COLO668 (cell line): ENCODE results near the gene PEPD.
A peak's percentile ranks its signal among the peaks of the same experiment; 100 is the strongest.

Source experiments
- DNase-seq: peaks from one replicate; lab custom pipeline; 2025; ENCODE audit not compliant: unreplicated experiment; lab: John Stamatoyannopoulos, UW

PEPD gene

DNA sequence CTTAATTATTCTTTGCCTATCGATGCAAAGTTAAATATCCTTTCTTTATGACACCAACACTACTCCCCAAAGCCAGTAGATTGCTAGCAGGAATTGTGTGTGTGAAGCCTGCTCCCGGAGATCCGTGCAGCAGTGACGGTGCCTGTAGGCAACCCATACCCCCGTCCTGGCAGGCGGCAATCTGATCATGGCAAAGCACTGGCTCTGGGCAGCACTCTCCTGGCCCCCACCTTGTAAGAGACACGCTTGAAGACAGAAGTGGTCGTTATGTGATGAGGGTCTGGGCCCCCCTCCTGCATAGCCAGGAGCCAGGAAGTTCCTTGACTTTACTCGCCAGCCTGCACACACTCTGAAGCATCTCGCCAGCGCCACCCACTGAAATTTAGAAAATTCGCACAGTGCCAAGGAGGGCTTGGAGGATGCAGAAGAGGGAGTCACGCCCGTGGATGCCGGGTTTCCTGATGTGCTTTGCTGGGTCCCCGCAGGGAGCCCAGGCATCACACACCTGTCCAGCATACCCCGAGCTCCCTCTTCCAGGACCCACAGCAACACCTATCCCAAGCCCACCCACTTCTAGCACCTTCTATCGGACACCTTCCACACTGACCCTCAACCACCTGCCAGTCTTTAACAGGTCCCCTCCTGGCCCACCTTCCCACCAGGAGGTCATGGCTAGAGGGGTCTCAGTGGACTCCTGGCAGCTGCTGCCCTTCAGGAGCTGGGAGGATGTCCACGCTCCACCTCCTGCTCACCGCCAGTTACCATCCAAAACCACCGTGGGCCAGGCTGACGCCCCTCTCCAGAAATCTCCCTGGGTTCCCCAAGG lies 93.6 kb downstream of the PEPD start:
- no peak for DNase-seq

DNA sequence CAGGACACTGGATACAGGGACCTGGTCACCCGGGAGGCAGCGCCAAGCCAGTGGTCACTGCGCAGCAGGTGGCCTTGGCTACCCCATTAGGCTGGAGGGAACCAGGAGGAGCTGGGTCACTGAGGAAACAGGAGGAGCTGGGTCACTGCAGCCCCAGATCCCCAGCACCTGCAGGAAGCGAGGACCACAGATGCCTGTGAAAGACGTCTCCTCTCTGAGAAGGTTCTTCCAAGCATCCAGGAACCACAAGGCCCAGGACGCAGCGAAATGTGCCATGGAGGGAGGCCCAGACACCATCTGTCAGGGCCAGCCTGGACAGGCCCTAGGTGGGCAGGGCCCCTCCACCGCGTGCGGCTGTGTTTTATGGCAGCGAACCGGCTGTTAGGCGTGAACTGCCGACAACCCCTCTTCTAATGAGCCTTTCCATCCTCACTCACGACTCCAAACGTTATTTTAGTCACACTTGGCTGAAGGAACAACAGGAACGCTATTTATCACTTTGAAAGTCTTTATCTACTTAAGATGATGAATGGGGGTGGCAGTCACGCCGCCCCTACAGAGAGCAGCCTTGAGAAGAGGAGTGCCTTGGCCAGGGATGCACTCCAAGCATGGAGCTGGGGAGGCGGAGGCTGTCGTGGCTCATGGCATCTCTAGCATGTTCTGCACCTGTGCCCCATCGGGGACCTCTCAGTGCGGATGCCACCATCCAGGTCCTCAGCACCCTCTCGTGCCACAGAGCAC lies 94.8 kb downstream of the PEPD start:
- DNase-seq: no peak

DNA sequence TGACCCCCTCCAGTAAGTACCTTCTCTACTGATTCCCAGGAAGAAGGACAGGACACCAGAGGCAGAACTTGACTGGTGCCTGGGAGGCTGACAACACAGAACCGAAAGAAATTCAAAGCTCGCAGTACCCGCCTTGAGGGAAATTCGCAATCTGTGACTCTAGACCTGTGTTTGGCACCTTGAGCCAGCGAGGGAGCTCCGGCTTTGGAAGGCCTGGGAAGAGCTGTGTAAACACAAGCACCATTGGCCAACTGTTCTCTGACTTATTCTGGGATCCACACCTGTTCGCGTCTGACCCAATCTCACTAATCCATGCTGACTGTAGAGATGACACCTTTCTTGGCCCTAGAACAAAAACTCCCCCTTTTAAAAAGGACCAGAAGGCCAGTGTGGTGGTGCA lies 97.4 kb downstream of the PEPD start:
- no peak for DNase-seq

DNA sequence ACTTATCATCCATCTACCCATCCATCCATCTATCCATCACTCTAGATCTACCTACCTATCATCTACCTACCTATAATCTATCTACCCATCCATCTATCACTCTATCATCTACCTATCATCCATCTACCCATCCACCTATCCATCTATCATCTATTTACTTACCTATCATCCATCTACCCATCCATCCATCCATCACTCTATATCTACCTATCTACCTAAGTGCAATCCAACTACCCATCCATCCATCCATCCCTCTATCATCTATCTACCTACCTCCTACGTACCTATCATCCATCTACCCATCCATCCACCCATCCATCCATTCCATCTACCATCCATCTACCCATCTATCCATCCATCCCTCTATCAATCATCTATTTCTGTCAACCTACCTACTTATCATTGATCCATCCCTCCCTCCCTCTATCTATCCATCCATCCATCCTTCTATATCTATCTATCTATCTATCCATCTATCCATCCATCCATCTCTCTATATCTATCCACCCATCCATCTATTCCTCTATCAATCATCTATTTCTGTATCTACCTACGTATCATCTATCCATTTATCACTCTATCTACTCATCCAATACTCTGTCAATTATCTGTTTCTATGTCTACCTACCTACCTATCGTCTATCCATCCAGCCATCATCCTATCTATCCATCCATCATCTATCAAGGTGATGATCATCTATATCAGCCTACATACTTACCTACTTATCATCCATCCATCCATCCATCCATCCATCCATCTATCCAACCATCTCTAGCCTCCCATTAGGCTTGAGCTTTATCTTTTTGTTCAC lies 99.0 kb downstream of the PEPD start:
- no peak for DNase-seq

DNA sequence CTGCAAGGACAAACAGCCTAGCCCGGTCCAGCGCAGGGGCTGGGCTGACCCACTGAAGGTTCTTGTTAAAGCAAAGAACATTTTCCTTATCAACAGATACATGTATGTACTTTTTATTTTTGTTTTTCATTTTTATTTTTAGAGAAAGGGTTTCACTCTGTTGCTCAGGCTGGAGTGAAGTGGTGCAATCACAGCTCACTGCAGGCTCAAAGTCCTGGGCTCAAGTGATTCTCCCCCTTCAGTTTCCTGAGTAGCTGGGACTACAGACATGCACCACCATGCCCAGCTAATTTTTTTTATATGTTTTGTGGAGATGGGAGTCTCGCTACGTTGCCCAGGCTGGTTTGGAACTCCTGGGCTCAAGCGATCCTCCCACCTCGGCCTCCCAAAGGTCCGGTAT lies 100.2 kb downstream of the PEPD start:
- DNase-seq: no peak

DNA sequence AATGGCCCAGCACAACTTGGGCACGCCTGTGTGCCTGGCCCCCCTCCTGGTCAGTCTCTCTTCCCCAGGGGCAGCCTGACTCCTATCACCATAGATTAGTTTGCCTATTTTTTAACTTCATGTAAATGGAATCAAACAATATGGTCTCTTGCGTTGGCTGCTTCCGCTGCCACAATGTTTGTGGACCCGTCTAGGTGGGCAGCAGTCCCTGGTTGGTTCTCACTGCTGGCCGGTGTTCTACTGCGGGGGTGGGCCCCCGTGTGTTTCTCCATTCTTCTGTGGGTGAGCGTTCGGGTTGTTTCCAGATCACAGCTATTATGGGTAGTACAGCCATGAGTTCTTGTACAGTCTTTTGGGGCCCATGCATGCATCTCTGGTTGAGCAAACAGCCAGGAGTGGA lies 100.8 kb downstream of the PEPD start:
- DNase-seq: no peak

DNA sequence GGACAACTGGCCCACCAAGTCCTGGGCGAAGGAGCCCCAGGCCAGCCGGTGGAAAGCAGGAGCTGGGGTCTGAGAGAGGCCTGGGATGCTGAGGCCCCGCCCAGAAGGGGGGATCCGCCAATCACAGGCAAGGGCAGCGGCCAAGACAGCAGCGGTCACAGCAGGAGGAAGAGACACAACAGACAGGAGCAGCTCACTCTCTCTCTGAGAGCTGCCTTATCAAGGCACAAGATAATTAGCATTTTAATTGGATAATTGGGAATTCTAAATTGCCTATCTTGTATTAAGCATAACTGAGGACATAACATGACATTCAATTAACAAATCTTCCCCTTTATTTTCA lies 101.8 kb downstream of the PEPD start:
- no peak for DNase-seq

DNA sequence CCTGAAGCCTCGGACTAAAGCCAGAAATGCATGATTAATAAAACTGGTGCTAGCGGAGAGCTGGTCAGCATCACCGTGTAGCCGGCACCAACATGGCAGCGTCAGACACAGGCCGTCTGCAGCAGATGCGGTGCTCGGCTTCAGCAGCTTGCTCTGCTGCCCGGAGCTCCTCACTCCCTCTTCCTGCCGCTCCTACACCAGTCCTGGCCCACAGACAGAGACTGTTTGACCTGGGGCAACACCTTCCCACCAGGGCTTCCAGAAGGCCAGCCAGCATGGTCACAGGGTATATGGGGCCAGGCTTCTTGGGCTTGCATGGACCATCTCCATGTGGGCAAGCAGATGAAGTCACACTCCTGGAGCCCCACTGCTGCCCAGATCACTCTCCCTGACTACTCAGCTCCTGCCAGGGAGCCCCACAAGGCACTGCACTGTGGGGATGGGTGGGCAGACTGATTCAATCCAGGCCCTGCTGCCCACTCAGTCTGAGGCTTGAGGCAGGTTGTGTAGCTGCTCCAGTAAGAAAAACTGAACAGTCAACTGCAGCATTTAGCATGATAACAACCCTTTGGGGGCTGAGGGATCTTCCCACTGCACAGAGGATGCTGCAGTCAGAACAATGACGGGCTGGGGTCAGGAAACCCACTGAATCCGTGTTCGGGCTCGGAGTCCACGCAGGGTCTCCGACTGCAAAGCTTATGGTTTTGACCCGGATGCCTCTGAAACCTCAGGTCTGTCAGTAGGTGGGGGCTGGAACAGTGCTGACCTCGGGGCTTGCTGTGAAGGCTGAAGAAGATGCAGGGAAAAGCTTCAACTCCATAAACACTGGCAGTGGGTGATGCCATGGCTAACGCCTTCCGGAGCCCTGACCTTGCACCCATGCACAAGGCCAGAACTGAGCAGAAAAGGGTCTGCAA lies 102.5 kb downstream of the PEPD start:
- DNase-seq: no peak

DNA sequence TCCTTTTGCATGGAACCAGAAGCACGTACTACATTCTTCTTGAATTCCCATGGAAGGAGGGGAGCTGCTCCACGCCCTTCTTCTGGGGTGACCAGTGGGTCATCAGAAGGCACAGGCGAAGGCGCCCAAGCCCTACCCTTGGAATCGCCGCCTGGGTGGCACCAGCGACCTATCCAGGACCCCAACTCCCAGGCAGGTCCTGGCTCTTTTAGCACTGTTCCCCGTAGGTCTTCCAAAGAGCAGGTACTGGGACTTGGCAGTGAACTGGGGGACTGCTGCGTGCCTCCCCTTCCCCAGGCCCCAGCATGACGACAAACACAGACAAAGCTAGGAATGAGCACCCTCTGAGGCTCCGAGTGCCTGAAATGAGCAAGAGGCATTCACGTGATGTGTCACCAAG lies 103.1 kb downstream of the PEPD start:
- DNase-seq: no peak

DNA sequence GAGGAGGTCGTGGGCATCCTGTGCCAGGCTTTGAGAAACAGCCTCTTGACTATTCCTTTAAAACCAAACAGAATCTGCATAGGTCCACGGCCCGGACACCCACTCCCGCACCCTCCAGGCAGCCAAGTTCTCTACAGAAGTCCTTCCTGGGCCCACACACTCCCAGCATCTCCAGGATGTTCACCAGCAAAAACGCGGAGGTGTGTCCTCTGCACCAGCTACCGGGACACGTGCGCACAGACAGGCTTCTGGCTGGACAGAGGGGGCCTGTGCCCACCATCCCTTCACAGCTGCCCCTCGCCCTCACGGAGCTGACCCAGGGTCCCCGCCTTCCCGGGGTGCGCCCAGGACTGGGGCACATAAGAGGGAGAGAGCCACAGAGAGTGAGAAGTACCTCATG lies 103.8 kb downstream of the PEPD start:
- DNase-seq: no peak

DNA sequence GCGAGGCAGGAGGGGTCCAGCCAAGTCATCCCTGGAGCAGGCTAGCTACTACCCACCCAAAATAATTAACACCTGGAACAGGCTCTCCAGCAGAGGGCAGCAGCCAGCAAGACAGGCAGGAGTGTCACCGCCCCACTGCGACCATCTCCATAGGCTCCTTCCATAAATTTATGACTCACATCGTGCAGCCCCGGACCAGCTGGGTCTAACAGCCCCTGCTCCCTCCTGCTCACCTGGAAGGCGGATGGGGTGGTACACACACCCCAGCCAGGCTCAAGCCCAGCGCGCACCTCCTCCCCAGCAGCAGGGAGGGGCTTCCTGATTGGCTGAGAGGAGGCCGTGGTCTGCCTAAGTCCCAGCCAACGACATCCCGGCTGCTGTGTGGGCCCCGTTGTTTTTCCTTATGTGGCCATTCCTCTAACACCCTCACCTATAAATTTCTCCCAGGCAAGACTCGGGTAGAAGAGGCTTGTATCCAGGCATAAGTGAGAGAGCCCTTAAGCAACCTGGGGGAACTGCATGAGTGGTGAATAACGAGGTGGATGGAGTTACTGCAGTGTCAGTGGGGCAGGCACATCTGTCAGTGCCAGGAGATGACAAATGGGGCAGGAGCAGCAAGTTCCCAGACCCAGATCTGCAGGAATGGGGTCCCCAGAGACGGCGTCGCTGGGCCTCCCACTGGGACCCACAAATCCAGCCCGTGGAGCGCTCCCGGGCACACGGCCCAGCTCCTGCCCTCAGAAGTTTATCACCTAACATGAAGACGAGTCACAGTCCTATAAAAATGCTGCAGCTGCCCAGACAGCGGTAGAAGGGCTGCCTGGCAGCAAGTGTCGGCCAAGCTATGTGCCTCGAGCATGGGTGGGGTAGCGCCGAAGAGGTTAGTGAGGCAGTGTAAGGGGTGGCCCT lies 105.0 kb downstream of the PEPD start:
- peak; percentile 63 for DNase-seq

DNA sequence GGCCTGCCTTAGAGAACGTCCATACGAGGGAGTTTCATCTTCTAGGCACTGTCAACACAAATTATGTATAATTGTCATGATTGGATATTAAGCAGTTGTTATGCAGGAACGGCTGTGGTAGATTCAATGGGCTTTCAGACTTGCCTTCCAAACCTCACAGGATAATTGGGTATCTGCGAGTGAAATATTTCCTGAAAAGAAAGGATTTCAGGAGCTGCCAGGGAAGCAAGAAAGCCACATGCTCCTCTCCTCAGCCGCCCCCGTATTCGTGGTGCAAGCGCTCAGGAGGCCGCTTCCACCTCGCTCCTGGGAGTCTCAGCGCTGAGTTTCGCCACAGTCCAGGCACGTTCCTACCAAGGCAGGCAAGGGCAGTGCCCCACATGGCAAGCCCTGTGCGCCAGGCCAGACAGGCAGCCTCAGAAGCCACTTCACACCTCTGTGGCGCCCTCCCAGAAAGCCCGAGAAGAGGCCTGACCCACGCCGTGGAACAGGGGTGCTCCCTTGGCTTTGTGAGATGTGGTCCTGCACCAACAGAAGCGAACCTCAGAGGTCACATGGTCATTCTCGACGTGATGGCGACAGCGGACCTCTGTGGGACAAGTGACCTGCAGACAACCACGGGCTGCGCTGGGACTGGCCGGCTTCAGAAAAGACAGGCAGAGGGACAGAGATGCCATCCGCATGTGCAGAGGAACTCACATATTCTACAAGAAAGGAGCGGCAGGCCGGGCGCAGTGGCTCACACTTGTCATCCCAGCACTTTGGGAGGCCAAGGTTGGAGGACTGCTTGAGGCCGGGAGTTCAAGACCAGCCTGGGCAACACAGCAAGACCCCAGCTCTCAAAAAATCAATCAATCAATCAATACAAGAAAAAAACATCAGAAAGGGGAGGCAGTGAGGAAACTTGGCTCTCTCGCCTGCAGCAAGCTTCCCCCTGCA lies 106.7 kb downstream of the PEPD start:
- DNase-seq: no peak

DNA sequence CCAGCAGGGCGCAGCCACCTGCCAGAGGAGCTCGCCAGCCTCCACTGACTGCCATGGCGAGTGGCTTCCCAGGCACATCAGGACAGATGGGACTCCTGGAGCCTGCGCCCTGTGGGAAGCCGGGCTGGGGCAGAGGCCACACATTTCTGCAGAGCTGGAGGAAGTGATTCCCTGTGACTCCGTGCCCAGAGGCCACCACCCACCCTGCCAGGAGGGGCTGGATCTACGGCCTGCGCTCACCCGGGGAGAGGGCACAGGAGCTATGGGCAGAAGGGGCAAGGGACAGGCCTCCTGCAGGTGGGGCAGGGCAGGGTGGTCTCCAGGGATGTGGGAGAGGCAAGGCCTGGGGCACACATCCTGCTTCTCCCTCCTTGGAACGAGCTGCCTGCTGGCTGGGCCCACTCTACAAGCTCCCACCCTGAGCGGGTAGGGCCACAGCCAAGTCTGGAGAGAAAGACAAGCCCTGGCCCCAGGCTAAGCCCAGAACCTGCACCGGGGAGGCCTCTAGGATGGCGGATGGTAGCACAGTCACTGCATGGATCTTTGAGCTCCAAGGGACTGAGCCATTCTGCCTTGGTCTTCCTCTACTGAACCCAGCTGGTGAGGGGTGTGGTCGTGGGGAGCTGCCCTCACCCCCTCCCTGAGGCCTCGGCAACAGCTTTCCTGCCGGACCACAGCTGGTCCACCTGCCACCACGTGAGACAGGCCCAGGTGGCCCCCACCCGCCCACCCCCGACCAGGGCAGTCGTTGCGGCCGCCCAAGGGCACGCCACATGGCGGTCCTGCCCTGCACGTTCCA lies 107.5 kb downstream of the PEPD start:
- no peak for DNase-seq

DNA sequence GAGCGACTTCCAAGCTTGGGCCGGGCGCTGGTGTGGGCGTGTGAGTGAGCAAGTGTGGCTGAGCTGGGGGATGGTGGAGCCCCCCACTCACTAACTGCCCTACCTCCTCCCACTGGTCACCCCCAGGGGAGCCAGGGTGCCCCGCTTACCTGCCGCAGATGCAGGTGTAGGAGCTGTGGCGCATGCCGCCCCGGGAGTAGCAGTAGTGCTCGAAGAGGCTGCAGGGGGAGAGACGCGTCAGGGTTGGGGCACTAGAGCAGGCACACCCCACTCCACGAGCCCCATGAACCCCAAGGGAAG lies 108.2 kb downstream of the PEPD start:
- no peak for DNase-seq

DNA sequence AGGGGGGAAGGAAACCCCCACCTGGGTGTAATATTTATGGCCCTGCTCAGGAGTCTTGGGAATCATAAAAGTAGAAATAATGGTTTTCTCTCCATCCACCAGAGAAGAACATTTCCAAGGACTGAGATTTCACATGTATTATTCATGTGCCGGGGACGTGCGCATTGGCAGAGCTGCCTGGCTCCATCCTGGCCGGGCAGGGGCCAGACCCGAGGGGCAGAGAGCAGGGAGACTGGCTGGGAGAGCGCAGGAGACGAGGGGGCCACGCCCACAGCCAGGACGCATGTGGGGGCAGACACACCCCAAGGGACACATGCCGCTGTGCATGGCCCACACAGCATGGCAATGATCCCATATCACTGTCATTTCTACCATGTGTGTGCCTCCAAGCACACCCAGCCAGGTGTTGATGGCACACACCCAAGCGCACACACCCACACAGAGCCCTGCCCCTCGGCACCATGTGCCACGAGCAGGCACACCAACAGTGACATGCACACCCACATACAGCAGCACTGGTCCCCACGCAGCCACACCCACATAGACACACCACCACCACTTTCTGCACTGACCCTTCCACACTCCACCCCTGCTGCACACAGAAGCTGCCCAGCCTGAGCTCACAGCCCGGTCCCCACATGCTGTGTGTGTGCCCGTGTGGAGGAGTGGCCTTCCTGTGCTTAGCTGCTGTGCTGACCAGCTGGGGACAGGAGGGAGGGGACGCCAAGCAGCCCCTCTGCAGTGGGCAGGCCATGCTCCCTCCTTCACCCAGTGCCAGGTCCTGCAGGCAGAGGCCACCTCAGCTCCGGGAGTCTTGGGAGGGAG lies 108.8 kb downstream of the PEPD start:
- no peak for DNase-seq

DNA sequence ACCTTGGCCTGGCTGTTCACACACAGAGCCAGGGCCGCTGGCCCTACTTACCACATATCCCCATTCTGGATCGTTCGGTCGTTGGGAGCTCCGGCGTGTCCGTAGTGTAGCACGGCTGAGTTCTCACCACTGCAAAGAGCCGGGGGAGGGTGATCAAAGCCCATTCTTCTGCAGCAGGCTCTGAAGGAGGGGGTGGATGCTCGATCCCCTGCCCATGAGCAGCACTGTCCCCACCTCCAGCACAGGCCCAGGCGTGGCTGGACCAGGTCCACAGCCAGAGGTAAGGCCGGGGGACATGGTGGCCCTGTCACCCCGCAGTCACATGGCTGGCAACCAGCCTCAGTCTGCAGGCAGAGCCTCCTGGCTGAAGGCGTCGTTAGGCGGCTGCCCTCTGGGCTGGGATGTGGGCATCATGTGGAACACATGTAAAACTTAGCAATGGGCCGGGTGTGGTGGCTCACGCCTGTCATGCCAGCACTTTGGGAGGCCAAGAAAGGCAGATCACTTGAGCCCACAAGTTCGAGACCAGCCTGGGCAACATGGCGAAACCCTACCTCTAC lies 109.9 kb downstream of the PEPD start:
- DNase-seq: no peak

DNA sequence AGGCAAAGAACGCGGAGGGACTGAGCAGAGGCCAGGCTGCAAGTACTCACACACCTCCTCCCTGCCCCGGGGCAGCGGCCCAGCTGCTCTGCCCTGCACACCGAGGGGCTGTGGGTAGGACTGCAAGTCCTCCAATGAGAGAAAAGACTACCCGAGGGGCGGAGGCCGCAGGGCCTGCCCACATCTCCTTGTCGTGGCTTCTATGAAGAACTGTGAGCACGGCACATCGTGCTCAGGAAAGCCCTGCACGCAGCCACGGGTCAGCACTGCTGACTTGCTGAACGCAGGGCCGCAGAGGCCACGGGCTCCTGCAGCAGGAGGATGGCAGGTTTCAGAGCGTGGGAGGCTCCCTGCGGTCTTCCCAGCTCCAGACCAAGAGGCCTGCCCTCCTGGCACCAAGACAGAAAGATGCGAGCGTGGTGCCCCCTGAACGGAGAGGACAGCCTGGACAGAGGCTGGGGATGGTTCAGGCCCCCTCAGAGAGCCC lies 110.6 kb downstream of the PEPD start:
- DNase-seq: no peak
